DOHH2 (cell line): Measurements from ENCODE around the gene AFAP1.

Experiments
- H3F3A ChIP-seq: fragments of 200-600 bp; sonication (generic), shearing (Covaris generic); 2 replicates; pipeline ENCODE4 v1.6.0; 2016; ENCODE audit warnings: antibody characterized with exemption, mild to moderate bottlenecking; ENCODE audit not compliant: control insufficient read depth, insufficient read depth
- H3K27ac ChIP-seq: fragments of 200-600 bp; sonication (generic); 2 replicates; pipeline ENCODE4 v1.5.1; 2014; ENCODE audit warnings: low read depth, mild to moderate bottlenecking, low read length, moderate library complexity
- H3K27me3 ChIP-seq: fragments of 200-600 bp; sonication (generic); 2 replicates; pipeline ENCODE4 v1.6.1; 2014; ENCODE audit warnings: mild to moderate bottlenecking, low read length, mixed read lengths; ENCODE audit not compliant: control insufficient read depth
- H3K36me3 ChIP-seq: fragments of 200-600 bp; sonication (generic); 2 replicates; pipeline ENCODE4 v1.6.1; 2014; ENCODE audit warnings: mild to moderate bottlenecking, low read length, moderate library complexity, mixed read lengths; ENCODE audit not compliant: control insufficient read depth
- H3K4me1 ChIP-seq: fragments of 200-600 bp; sonication (generic); 2 replicates; pipeline ENCODE4 v1.6.1; 2014; ENCODE audit warnings: mild to moderate bottlenecking, low read length, mixed read lengths; ENCODE audit not compliant: control insufficient read depth
- H3K4me2 ChIP-seq: fragments of 200-600 bp; sonication (generic); 2 replicates; pipeline ENCODE4 v1.6.0; 2014; ENCODE audit warnings: mild to moderate bottlenecking, low read length, moderate library complexity
- H3K4me3 ChIP-seq: fragments of 200-600 bp; sonication (generic); 2 replicates; pipeline ENCODE4 v1.5.1; 2014; ENCODE audit warnings: mild to moderate bottlenecking, low read length, mixed read lengths
- H3K79me2 ChIP-seq: fragments of 200-600 bp; sonication (generic); 2 replicates; pipeline ENCODE4 v1.6.1; 2014; ENCODE audit warnings: mild to moderate bottlenecking, low read length, mixed read lengths; ENCODE audit not compliant: control insufficient read depth
- H3K9me2 ChIP-seq: fragments of 200-600 bp; sonication (generic); replicated peaks from 2 replicates; pipeline ENCODE4 v1.6.1; 2014; ENCODE audit warnings: mild to moderate bottlenecking, low read length, mixed read lengths; ENCODE audit not compliant: control insufficient read depth
- H3K9me3 ChIP-seq: fragments of 200-600 bp; sonication (generic); 2 replicates; pipeline ENCODE4 v1.6.1; 2014; ENCODE audit warnings: antibody characterized with exemption, low read length, mixed read lengths; ENCODE audit not compliant: control insufficient read depth, insufficient read depth
- H4K20me1 ChIP-seq: fragments of 200-600 bp; sonication (generic); 2 replicates; pipeline ENCODE4 v1.6.0; 2014; ENCODE audit warnings: low read depth, mild to moderate bottlenecking, antibody characterized with exemption, low read length, moderate library complexity; ENCODE audit not compliant: control insufficient read depth, insufficient read depth
- EZH2phosphoT487 ChIP-seq: fragments of 200-600 bp; sonication (generic); IDR thresholded peaks from 2 replicates; pipeline ENCODE4 v1.6.1; 2017; ENCODE audit warnings: borderline replicate concordance, mild to moderate bottlenecking, antibody characterized with exemption, low read length, moderate library complexity, mixed read lengths
- TF ChIP-seq, protein P1 (sequence below): fragments of 200-600 bp; sonication (generic); IDR thresholded peaks from one replicate; pipeline ENCODE4 v1.5.1; 2014; ENCODE audit warnings: antibody characterized with exemption, mild to moderate bottlenecking, low read depth, low read length; ENCODE audit not compliant: poor library complexity, severe bottlenecking

Gene AFAP1

DNA sequence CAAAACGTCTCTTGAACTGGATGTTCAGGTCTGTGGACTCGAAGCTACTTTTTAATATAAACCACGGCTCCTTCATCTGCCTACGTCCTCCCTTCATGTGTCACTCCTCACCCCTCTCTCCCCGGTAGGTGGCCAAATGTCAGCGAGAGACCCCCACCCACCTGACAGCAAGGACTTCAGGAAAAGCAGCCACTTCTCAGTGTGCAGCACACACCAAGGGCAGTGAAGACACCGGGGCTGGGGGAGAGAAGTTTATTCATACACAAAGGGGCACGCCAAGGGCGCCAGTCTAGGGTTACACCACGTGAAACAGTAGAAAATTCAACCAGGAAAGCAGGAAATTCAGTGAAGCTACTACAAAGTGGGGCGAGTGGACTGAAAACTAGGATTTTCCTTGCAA is 181.2 kb downstream of the AFAP1 start:
- no peak overlapping the region for H3K4me2 ChIP-seq
- TF ChIP-seq, protein P1, sequence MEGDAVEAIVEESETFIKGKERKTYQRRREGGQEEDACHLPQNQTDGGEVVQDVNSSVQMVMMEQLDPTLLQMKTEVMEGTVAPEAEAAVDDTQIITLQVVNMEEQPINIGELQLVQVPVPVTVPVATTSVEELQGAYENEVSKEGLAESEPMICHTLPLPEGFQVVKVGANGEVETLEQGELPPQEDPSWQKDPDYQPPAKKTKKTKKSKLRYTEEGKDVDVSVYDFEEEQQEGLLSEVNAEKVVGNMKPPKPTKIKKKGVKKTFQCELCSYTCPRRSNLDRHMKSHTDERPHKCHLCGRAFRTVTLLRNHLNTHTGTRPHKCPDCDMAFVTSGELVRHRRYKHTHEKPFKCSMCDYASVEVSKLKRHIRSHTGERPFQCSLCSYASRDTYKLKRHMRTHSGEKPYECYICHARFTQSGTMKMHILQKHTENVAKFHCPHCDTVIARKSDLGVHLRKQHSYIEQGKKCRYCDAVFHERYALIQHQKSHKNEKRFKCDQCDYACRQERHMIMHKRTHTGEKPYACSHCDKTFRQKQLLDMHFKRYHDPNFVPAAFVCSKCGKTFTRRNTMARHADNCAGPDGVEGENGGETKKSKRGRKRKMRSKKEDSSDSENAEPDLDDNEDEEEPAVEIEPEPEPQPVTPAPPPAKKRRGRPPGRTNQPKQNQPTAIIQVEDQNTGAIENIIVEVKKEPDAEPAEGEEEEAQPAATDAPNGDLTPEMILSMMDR = no peak
- no peak for TF ChIP-seq EZH2phosphoT487

DNA sequence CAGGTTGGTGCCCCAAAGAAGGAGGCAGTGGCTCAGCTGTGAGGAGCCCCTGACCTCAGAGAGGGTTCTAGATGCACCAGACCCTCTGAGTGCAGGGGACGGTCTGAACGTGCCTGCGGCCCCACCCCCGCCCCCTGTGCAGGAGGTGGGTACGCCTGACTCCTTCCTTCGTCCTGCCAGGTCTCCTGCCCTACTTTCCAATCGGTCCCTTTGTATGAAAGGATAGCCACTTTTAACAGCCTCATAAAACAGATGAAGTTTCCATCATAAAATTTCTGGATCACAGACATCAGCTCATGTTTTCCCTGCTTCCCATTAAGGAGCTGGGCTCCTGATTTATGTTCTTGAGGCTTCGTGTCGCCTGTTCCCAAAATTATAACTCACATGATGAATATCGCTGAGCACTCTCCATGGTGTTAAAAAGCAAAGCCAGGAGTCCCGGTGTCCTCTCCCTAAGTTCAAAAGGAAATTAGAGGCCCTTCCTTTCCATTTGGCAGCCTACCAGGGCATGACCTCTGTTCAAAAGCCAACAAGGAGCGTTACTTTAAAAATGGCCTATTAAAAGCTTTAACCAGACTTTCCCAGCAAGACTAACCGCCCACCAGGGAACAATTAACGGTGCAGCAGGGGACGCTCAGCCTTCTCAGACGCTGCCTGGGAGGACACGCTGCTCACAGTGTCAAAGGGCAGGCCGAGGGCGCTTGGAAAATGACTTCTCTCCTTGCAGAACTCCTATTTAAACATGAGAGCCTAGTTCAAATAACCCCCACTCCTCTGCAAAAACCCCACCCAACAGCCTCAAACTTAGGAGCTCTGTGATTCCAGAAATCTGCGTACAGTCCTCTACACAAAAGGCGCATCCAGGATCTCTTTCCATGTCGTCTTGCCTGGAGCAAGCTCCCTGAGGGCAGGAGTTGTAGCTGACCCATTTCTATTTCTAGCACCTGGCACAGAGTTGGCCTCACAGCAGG is 181.9 kb downstream of the AFAP1 start:
- no peaks in the 10 kb centered on the region for H3K36me3 ChIP-seq

More for the DNA sequence above, 181.2 kb downstream of the AFAP1 start:
- no peak overlapping the region for H3K4me3 ChIP-seq
- H3K4me1 ChIP-seq = peaks cover 9% of the 10 kb centered on the region
- H3K36me3 ChIP-seq = no peaks in the 10 kb centered on the region
- peaks cover 13% of the 10 kb centered on the region for H3K27me3 ChIP-seq
- H3K9me2 ChIP-seq = no peaks in the 10 kb centered on the region
- H3F3A ChIP-seq = no peaks in the 10 kb centered on the region
- no peaks in the 10 kb centered on the region for H3K79me2 ChIP-seq
- no peaks in the 10 kb centered on the region for H3K9me3 ChIP-seq
- no peak overlapping the region for H3K27ac ChIP-seq
- H4K20me1 ChIP-seq = no peaks in the 10 kb centered on the region

DNA sequence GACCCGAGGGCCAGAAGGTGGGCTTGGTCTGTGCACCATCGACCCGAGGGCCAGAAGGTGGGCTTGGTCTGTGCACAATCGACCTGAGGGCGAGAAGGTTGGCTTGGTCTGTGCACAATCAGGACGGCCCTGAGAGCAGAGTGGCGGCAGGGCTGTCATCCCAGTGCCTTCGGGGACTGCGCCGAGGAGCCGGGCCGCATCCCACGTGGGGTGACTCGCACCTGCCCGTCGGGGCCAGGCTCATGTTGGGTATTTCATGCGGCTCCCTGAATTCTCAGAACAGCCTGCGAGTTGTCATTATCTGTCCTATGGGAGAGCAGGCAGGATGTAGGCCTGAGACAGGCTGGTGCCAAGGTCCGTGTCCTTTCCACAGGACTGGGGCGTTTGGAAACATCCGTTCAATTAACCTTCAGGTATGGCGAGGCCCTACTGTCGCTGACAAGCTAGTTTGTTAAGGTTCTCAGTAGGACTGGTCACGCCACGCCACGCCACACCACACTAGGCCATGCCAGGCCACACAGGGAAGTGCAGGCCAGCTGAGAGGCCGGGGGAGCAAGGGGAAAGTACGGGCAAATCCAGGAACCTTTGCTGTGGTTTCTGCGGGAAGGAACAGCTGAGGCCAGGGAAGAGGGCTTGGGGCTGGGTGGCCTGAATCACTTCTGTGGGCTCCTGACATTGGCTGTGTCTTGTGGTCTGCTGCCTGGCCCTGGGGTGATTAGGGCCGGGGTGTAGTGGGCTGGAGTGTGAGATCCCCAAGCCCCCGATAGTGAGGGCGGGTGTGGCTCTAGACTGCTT is 182.9 kb downstream of the AFAP1 start:
- H4K20me1 ChIP-seq = no peaks in the 10 kb centered on the region
- no peak overlapping the region for H3K27ac ChIP-seq
- TF ChIP-seq, protein P1 = no peak
- no peak for TF ChIP-seq EZH2phosphoT487
- no peak overlapping the region for H3K4me3 ChIP-seq
- no peaks in the 10 kb centered on the region for H3K36me3 ChIP-seq
- no peaks in the 10 kb centered on the region for H3K9me3 ChIP-seq
- H3K4me1 ChIP-seq = peaks cover 9% of the 10 kb centered on the region
- no peaks in the 10 kb centered on the region for H3K9me2 ChIP-seq
- no peaks in the 10 kb centered on the region for H3K79me2 ChIP-seq
- H3K4me2 ChIP-seq = no peak overlapping the region
- H3F3A ChIP-seq = no peaks in the 10 kb centered on the region
- H3K27me3 ChIP-seq = peaks cover 8% of the 10 kb centered on the region; the same call in 1 of the 2 replicates

More for the DNA sequence above, 181.9 kb downstream of the AFAP1 start:
- Histone ChIP-seq H3K79me2 (no peaks in the 10 kb centered on the region), H3K27me3 (peaks cover 13% of the 10 kb centered on the region), H3F3A (no peaks in the 10 kb centered on the region), H3K9me2 (no peaks in the 10 kb centered on the region), H3K4me3 (no peak overlapping the region), H3K4me1 (peaks cover 9% of the 10 kb centered on the region), H3K27ac (no peak overlapping the region), H4K20me1 (no peaks in the 10 kb centered on the region), H3K9me3 (no peaks in the 10 kb centered on the region), H3K4me2 (no peak overlapping the region)
- TF ChIP-seq, protein P1 = no peak
- no peak for TF ChIP-seq EZH2phosphoT487
